Measurements from ENCODE around the gene DCDC2C.
"Not testable (repeated sequence)": the region's sequence is repeated elsewhere in the genome, so short reads cannot be mapped to it uniquely, and the experiment has no call there.

Gene DCDC2C, protein sequence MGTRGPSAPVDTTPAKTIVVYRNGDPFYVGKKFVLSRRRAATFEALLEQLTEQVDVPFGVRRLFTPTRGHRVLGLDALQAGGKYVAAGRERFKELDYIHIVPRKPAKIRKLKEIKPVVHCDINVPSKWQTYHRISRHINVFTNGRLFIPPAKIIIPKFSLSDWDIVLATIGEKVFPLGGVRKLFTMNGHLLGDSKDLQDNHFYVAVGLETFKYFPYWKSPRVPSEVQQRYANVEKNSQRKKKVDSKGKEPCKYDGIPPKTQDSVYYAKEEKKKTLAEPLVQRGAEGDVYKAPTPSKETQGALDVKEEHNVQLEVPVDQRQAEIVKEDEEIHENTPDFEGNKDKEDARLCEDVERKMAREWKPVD

DNA sequence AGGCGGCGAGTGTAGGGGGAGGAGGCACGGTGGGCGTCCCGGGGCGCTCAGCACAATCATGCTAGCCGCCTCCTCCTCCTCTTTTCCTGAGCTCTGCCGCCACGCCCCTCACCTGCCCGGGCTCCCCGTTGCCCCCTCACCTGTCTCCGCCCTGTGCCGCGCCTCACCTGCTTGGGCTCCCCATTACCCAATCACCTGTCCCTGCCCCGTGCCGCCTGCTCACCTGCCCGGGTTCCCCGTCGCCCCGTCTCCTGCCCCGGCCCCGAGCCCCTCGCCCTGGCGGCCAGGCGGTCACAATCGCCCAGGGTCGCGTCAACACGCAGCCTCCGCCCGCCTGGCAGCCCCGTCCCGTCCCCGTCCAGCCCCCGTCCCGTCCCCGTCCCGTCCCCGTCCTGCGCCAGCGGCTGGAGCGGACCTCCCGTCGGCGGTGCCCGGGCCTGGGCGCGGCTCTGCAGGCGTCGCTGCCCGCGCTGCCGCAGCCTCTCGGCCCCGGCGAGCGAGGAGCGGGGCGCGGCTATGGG lies at the start of gene DCDC2C:
DCDC2C (plus strand) TSS at position 340 of the 521 bp plus-strand sequence; CDS start at position 517, 177 bp downstream.
- Histone ChIP-seq H3K9ac (ENCODE audit: low read depth, low read length) (no peak within 1 kb of the TSS), H3K4me1 (ENCODE audit: insufficient read depth, low read length) (no peaks in the 10 kb centered on the region), H3K36me3 (ENCODE audit: insufficient read depth, low read length) (no peaks in the 10 kb centered on the region), H3K9me3 (ENCODE audit: control insufficient read depth, insufficient read depth, low read length) (no peaks in the 10 kb centered on the region)

DNA sequence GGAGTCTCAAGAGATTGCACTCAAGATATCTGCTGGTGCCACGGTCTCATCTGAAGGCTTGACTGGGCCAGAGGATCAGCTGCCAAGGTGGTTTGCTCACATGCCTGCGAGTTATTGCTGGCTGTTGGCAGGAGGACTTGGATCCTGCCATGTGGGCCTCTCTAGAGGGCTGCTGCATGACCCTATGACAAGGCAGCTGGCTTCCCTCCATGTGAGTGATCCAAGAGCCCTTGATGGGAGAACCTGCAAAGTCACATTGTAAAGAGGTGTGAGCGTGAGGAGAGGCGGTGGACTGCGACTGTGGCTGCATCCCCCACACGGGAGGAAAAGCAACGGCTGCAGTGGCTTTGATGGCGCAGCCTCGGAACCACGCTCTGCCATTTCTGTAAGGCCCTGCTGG lies 49.4 kb upstream of the DCDC2C start:
- Histone ChIP-seq H3K36me3 (ENCODE audit: insufficient read depth, low read length) (no peaks in the 10 kb centered on the region), H3K9me3 (ENCODE audit: control insufficient read depth, insufficient read depth, low read length) (no peaks in the 10 kb centered on the region), H3K4me1 (ENCODE audit: insufficient read depth, low read length) (peaks cover 8% of the 10 kb centered on the region; the same call in 1 of the 2 replicates), H3K9ac (ENCODE audit: low read depth, low read length) (no peak overlapping the region)

DNA sequence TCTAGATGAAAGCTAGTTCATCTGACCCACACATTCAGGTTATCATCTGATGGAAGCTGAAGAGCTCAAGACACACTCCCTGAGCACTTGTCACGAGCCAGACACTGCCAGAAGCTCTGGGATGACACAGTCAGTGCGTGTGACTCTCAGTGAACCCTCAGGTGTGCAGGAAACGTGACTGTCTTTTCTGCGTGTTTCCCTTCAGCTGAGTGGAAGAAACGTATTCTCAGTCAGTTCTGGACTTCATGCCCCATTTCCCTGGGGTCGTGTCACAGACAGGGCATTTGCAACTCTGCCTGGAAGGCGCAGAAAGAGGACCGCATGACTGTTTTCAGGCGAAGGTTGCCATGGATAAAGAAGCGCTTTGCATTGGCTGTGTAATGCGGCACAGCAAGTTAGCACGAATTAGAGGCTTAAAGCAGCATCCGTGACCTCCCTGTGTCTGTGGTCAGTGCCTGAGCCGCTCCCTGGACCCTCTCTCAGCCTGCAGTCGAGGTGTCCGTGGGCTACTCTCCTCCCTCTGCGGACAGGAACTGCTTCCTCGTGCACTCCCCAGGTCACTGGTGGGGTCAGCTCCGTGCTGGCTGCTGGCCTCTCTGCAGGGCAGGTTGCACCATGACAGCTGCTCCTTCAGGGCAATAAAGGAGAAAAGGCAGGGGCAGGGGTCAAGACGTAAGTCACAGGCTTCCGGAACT lies 48.7 kb upstream of the DCDC2C start:
- Histone ChIP-seq H3K9ac (ENCODE audit: low read depth, low read length) (no peak overlapping the region), H3K9me3 (ENCODE audit: control insufficient read depth, insufficient read depth, low read length) (no peaks in the 10 kb centered on the region)

GRCh38 chr2:3655871-3656761 lies 47.3 kb upstream of the DCDC2C start:
- Histone ChIP-seq H3K9me3 (ENCODE audit: control insufficient read depth, insufficient read depth, low read length) (no peaks in the 10 kb centered on the region), H3K4me1 (ENCODE audit: insufficient read depth, low read length) (peaks cover 11% of the 10 kb centered on the region), H3K36me3 (ENCODE audit: insufficient read depth, low read length) (no peaks in the 10 kb centered on the region), H3K9ac (ENCODE audit: low read depth, low read length) (no peak overlapping the region)

More for the DNA sequence above, 48.7 kb upstream of the DCDC2C start:
- no peaks in the 10 kb centered on the region for H3K36me3 ChIP-seq (ENCODE audit: insufficient read depth, low read length)
- peaks cover 8% of the 10 kb centered on the region; the same call in 1 of the 2 replicates for H3K4me1 ChIP-seq (ENCODE audit: insufficient read depth, low read length)

GRCh38 chr2:3656762-3657721 lies 46.3 kb upstream of the DCDC2C start:
- H3K9me3 ChIP-seq (ENCODE audit: control insufficient read depth, insufficient read depth, low read length): no peaks in the 10 kb centered on the region
- H3K4me1 ChIP-seq (ENCODE audit: insufficient read depth, low read length): peaks cover 19% of the 10 kb centered on the region
- 0 out of 2 replicates have a peak overlapping the region, but pooled peaks have one; percentile 7 for H3K9ac ChIP-seq (ENCODE audit: low read depth, low read length)
- H3K36me3 ChIP-seq (ENCODE audit: insufficient read depth, low read length): no peaks in the 10 kb centered on the region

DNA sequence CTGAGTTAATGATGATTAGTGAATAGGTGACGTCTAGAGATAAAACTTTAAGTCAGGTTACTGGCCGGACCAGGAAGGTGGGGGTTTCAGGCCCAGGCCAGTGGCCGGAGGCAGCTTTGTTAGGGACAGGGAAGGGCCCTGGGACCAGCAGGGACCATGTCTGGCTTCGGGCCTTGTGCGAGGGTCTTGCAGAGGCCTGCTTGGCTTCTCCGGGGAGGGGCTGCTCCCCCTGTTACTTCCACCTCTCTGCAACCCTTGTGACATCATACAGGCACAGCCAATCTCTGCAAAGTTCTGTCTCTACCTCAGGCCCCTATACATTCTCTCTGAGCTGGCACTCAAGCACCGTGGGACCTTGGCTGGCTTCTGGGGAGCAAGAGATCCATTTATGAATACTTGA lies 45.5 kb upstream of the DCDC2C start, which contains the start of gene ALLC:
ALLC (plus strand) TSS at position 320 of the 400 bp plus-strand sequence. CDS start 12,958 bp downstream, outside the sequence.
- H3K9ac ChIP-seq (ENCODE audit: low read depth, low read length): 0 out of 2 replicates have a peak within 1 kb of the TSS, but pooled peaks have one; percentile 7
- peaks cover 19% of the 10 kb centered on the region for H3K4me1 ChIP-seq (ENCODE audit: insufficient read depth, low read length)
- H3K36me3 ChIP-seq (ENCODE audit: insufficient read depth, low read length): no peaks in the 10 kb centered on the region
- no peaks in the 10 kb centered on the region for H3K9me3 ChIP-seq (ENCODE audit: control insufficient read depth, insufficient read depth, low read length)

DNA sequence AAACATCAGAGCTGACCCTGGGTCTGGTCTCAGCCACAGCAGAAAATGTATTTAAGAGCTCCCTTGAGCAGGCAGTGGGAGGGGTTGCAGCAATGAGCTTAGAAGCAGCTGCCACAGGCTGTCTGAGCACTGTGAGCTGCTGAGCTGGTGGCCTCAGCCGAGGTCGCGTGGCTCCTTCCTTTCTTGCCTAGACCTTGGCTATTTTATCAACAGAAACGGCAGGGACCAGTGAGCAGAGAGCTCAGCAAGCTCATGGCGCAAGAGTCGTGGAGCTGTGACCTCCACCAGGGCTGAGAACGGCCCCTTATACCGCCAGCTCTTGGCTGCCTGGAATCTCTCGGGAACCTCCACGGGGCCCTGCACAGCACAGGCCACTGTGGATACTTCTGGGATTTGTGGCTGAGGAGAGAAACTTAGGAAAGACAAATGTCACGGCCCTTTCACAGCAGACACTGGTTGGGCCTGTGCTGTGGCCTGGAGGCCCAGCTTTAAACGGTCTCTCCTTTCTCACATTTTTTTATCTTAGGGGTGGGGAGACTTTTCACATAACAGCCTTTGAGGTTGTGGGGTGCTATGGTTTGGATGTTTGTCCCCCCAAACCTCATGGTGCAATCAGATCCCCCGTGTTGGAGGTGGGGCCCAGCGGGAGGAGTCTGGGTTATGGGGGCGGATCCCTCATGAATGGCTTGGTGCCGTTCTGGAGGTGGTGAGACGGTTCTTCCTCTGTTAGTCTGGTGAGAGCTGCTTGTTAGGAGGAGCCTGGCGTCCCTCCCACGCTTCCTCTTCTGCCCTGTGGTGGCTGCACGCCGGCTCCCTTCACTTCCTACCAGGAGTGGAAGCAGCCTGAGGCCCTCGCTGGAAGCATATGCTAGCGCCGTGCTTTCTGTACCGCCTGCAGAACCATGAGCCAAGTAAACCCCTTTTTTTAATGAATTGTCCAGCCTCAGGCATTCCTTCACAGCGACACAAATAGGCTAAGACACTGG lies 43.6 kb upstream of the DCDC2C start:
- H3K4me1 ChIP-seq (ENCODE audit: insufficient read depth, low read length): peaks cover 19% of the 10 kb centered on the region
- H3K9ac ChIP-seq (ENCODE audit: low read depth, low read length): no peak overlapping the region
- H3K36me3 ChIP-seq (ENCODE audit: insufficient read depth, low read length): no peaks in the 10 kb centered on the region
- no peaks in the 10 kb centered on the region for H3K9me3 ChIP-seq (ENCODE audit: control insufficient read depth, insufficient read depth, low read length)

DNA sequence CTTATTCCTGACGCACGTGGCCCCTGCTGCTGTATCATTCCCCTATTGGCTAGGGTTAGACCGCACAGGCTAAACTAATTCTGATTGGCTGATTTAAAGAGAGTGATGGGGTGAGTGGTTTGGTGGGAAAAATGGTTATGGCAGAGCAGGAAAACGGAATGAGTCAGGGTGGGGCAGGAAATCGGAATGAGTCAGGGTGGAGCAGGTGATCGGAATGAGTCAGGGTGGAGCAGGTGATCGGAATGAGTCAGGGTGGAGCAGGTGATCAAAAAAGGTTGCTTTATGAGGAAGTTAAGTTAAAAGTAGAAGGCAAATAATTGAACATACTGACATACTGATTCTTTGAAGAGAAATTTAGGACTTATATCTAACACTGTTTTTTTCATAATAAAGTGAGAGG lies 42.7 kb upstream of the DCDC2C start:
- H3K9ac ChIP-seq (ENCODE audit: low read depth, low read length); H3K9me3 ChIP-seq (ENCODE audit: control insufficient read depth, insufficient read depth, low read length); H3K36me3 ChIP-seq (ENCODE audit: insufficient read depth, low read length): not testable (repeated sequence)
- H3K4me1 ChIP-seq (ENCODE audit: insufficient read depth, low read length): peaks cover 19% of the 10 kb centered on the region

DNA sequence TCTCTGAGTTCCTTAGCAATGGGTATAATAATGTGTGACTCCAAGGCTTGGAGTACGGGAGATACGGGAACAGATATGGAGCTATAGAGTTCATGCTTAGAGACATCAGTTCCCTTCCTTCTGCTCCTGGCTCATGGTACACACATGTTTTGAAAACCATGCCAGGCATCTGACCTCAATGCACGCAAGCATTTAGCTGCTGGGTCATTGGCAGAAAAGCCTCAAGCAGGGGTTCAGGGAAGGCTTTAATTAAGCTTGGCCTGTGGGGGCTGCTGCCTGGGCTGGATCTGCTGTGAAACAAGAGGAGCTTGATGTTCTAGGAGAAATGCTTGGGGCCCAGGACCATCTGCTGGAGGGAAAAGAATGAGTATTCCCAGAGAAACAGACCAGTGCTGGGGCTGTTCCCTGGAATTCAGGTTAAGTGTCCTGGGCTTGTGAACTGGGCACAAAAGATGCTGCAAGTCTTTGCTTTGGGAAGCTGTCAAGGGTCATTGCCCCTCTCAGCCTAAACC lies 42.2 kb upstream of the DCDC2C start:
- Histone ChIP-seq H3K9ac (ENCODE audit: low read depth, low read length) (no peak overlapping the region), H3K36me3 (ENCODE audit: insufficient read depth, low read length) (no peaks in the 10 kb centered on the region), H3K4me1 (ENCODE audit: insufficient read depth, low read length) (peaks cover 19% of the 10 kb centered on the region), H3K9me3 (ENCODE audit: control insufficient read depth, insufficient read depth, low read length) (no peaks in the 10 kb centered on the region)

DNA sequence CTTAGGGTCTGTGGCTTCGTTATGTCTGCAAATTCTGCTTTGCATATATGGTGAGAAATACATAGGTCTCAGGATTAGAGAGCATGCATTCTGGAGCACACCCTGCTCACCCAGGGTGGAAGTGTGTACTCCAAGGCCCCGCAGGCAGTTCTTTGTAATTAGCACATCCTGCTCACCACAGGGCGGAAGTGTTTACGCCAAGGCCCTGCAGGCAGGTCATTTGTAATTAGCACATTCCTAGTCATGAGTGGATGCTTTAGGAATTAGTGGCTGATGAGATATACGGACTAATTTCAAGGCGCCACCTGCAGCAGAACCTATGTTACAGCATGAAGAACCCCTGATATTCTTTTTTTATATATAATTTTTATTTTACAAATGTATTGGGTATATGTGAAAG lies 41.1 kb upstream of the DCDC2C start:
- H3K36me3 ChIP-seq (ENCODE audit: insufficient read depth, low read length): no peaks in the 10 kb centered on the region
- H3K9me3 ChIP-seq (ENCODE audit: control insufficient read depth, insufficient read depth, low read length): no peaks in the 10 kb centered on the region
- H3K4me1 ChIP-seq (ENCODE audit: insufficient read depth, low read length): peaks cover 18% of the 10 kb centered on the region
- H3K9ac ChIP-seq (ENCODE audit: low read depth, low read length): no peak overlapping the region

- Histone ChIP-seq H3K4me1 (ENCODE audit: insufficient read depth, low read length) (peaks cover 10% of the 10 kb centered on the region), H3K9ac (ENCODE audit: low read depth, low read length) (no peak overlapping the region), H3K9me3 (ENCODE audit: control insufficient read depth, insufficient read depth, low read length) (no peaks in the 10 kb centered on the region), H3K36me3 (ENCODE audit: insufficient read depth, low read length) (no peaks in the 10 kb centered on the region)
Observed at GRCh38 chr2:3664118-3664517, 39.3 kb upstream of the DCDC2C start.

DNA sequence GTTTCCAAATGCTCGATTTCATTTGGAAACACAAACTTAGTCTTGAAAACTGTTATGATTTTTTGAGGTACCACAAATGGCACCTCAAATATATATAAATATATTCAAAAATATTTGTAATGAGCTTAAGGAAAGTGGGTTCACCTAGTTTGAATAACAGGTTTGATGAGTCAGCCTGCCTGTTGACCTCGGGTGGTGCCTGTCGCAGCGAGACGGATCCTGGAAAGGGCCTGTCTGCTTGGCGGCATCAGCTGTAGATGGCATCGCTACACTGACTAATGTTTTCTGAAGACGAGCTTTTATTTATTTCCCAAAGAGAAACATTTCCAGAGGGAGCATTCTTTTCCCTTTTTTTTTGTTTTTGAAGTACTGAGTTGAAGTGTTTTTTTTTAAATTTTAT lies 38.5 kb upstream of the DCDC2C start:
- Histone ChIP-seq H3K9ac (ENCODE audit: low read depth, low read length) (no peak overlapping the region), H3K4me1 (ENCODE audit: insufficient read depth, low read length) (peaks cover 10% of the 10 kb centered on the region), H3K9me3 (ENCODE audit: control insufficient read depth, insufficient read depth, low read length) (no peaks in the 10 kb centered on the region), H3K36me3 (ENCODE audit: insufficient read depth, low read length) (no peaks in the 10 kb centered on the region)
